H1 (cell line): ENCODE measurements around the gene CYTH1. TPM values are rescaled to one million over a fixed set of nuclear protein-coding genes. Genes with fewer than 3 reads are reported as not detected.

Experiments used
- CTCF ChIP-seq, 3 experiments: IDR thresholded peaks; 1 replicate in 2 of 3; 2 replicates in 1 of 3; pipeline versions ENCODE4 v1.5.1 to v1.6.1; 2011; ENCODE audit warnings: low read length in 3 of 3, mild to moderate bottlenecking in 3 of 3, inconsistent platforms in 2 of 3, low read depth in 1 of 3, moderate library complexity in 1 of 3; ENCODE audit not compliant: insufficient read depth in 1 of 3; ENCODE audit errors: control extremely low read depth in 1 of 3
- FOSL1 ChIP-seq: IDR thresholded peaks from 2 replicates; pipeline ENCODE4 v1.6.1; 2011; ENCODE audit warnings: mild to moderate bottlenecking, low read depth, low read length, moderate library complexity; ENCODE audit not compliant: insufficient read depth
- GTF2F1 ChIP-seq: IDR thresholded peaks from 2 replicates; pipeline ENCODE4 v1.6.1; 2012; ENCODE audit warnings: low read depth, low read length, improper control_type of control experiment, borderline replicate concordance
- KDM4A ChIP-seq: IDR thresholded peaks from one replicate; pipeline ENCODE4 v1.7.1; 2012; ENCODE audit warnings: low read depth, mild to moderate bottlenecking, moderate library complexity, low read length, inconsistent platforms; ENCODE audit not compliant: severe bottlenecking
- NANOG ChIP-seq: IDR thresholded peaks from 2 replicates; pipeline ENCODE4 v1.6.1; 2011; ENCODE audit warnings: low read length, low read depth, mild to moderate bottlenecking, inconsistent platforms; ENCODE audit not compliant: insufficient read depth, poor library complexity, severe bottlenecking
- TAF1 ChIP-seq: IDR thresholded peaks from 2 replicates; pipeline ENCODE4 v1.6.1; 2011; ENCODE audit warnings: mild to moderate bottlenecking, low read depth, low read length
- polyA plus RNA-seq, 7 experiments: library from polyadenylated mRNA; depleted of rRNA in 3 of 7; stranded (reverse) in 5 of 7; unstranded in 2 of 7; fragments of >200 nt in 5 of 7; fragments of 200-250 nt in 2 of 7; gene quantifications; 1 replicate in 5 of 7; 2 replicates in 1 of 7; 4 replicates in 1 of 7; pipeline versions ENCODE4 v1.2.1 to v1.2.3, GENCODE V29; 2011 to 2013; ENCODE audit warnings: missing spikeins in 2 of 7, mixed read lengths in 2 of 7
- total RNA-seq: library from RNA; stranded (reverse); fragmentation: NEBNext Ultra II Directional; extraction: Animal tissue kit (Norgen Biotek cat#: 25700); gene quantifications from 2 replicates; pipeline ENCODE4 v1.2.1, GENCODE V29; 2021
- TF ChIP-seq, protein P1 (sequence below): IDR thresholded peaks from 2 replicates; pipeline ENCODE4 v1.6.1; 2012; ENCODE audit warnings: inconsistent platforms

CYTH1 gene
- total and polyA plus RNA-seq, 2 of the 8 experiments (the other 6 are each of a cell fraction or from before 2014, with no cell fraction given): 12.8 to 14.8 TPM

DNA sequence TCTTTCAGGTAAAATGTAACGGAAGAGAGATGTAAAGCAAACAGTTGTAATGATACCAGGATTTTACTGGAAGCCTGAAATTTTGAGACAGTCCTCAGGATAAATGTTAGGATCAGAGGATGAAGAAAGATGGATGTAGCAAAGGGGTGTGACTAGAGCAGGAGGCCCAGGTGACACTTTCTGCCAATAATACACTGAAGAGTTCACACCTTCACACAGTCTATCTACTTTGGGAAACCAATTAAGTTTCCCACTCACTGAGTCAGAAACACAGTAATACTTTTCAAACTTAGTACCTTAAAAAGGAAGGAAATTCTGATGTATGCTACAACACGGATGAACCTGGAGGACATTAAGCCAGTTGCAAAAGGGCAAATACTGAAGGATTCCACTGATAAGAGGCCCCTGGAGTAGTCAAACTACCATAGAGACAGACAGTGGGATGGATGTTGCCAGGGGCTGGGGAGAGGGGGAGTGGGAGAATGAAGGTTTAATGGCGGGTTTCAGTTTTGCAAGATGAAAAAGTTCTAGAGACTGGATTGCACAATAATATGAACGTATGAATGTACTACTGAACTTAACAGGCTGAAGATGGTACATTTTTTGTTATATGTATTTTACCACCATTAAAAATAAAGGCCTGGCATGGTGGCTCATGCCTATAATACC is 62.3 kb downstream of the CYTH1 start (continued):
- TF ChIP-seq CTCF (IDR thresholded peaks at IDR 0.05; ENCODE audit: control extremely low read depth in 1 of 3, insufficient read depth in 1 of 3, low read depth in 1 of 3, low read length in 3 of 3): no peak
- no peak for TF ChIP-seq NANOG
- TF ChIP-seq, protein P1, sequence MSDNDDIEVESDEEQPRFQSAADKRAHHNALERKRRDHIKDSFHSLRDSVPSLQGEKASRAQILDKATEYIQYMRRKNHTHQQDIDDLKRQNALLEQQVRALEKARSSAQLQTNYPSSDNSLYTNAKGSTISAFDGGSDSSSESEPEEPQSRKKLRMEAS: no peak
- no peak for TF ChIP-seq FOSL1
- no peak for TF ChIP-seq GTF2F1
- no peak for TF ChIP-seq TAF1
- TF ChIP-seq KDM4A: no peak
- TF ChIP-seq, all 59 proteins: peak for 0
